ENCODE data around the gene SLC30A9.

DNA sequence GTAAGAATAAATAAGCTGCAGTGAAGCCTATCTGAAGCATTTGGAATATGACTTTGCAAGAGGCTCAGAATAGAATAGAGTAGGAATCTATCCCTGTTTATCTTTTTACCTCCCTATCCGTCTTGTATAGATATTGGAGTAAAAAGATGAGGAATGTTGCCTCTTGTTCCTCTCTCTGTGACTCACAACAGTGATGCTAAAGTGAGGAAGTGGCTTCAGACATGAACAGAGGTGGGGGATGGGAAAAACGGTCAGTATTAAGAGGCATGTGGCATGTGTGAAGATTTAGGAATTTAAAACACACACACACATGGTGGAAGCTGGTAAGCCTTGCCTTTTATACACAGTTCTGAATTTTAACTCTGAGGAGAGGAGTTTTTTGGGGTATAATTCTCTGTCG lies 12.6 kb upstream of the SLC30A9 start:
- TF ChIP-seq EZH2 (IDR thresholded peaks at IDR 0.05; ENCODE audit: borderline replicate concordance, low read depth, low read length, severe bottlenecking): no peak
- TF ChIP-seq FOS (IDR thresholded peaks at IDR 0.05; ENCODE audit: borderline replicate concordance, insufficient read depth, low read length): no peak
- TF ChIP-seq, protein P1, sequence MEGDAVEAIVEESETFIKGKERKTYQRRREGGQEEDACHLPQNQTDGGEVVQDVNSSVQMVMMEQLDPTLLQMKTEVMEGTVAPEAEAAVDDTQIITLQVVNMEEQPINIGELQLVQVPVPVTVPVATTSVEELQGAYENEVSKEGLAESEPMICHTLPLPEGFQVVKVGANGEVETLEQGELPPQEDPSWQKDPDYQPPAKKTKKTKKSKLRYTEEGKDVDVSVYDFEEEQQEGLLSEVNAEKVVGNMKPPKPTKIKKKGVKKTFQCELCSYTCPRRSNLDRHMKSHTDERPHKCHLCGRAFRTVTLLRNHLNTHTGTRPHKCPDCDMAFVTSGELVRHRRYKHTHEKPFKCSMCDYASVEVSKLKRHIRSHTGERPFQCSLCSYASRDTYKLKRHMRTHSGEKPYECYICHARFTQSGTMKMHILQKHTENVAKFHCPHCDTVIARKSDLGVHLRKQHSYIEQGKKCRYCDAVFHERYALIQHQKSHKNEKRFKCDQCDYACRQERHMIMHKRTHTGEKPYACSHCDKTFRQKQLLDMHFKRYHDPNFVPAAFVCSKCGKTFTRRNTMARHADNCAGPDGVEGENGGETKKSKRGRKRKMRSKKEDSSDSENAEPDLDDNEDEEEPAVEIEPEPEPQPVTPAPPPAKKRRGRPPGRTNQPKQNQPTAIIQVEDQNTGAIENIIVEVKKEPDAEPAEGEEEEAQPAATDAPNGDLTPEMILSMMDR (IDR thresholded peaks at IDR 0.05; ENCODE audit: extremely low read depth in 1 of 2, insufficient read depth in 1 of 2, low read depth in 1 of 2, low read length in 2 of 2): no peak
- no peak for TF ChIP-seq POLR2A (IDR thresholded peaks at IDR 0.05; ENCODE audit: low read depth, low read length)
- TF ChIP-seq, protein P2, sequence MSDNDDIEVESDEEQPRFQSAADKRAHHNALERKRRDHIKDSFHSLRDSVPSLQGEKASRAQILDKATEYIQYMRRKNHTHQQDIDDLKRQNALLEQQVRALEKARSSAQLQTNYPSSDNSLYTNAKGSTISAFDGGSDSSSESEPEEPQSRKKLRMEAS (IDR thresholded peaks at IDR 0.05; ENCODE audit: insufficient read depth, insufficient read length): no peak
- TF ChIP-seq JUN (IDR thresholded peaks at IDR 0.05; ENCODE audit: borderline replicate concordance, insufficient read depth, insufficient read length, low read depth): no peak
- TF ChIP-seq GATA2 (IDR thresholded peaks at IDR 0.05; ENCODE audit: insufficient read depth, insufficient read length, low read depth, low read length): no peak

Data from endothelial cell of umbilical vein (primary cell).